Hematopoietic multipotent progenitor cell treated with erythropoietin and hydrocortisone succinate and interleukin-3 and kit ligand, for 17 days (in vitro differentiated cells): ENCODE data around the gene REM1.

ENCODE experiments used
- DNase-seq: peaks from one replicate; pipeline ENCODE4 v3.0.0-alpha.2; 2015; ENCODE audit warnings: low spot score

The REM1 gene

DNA sequence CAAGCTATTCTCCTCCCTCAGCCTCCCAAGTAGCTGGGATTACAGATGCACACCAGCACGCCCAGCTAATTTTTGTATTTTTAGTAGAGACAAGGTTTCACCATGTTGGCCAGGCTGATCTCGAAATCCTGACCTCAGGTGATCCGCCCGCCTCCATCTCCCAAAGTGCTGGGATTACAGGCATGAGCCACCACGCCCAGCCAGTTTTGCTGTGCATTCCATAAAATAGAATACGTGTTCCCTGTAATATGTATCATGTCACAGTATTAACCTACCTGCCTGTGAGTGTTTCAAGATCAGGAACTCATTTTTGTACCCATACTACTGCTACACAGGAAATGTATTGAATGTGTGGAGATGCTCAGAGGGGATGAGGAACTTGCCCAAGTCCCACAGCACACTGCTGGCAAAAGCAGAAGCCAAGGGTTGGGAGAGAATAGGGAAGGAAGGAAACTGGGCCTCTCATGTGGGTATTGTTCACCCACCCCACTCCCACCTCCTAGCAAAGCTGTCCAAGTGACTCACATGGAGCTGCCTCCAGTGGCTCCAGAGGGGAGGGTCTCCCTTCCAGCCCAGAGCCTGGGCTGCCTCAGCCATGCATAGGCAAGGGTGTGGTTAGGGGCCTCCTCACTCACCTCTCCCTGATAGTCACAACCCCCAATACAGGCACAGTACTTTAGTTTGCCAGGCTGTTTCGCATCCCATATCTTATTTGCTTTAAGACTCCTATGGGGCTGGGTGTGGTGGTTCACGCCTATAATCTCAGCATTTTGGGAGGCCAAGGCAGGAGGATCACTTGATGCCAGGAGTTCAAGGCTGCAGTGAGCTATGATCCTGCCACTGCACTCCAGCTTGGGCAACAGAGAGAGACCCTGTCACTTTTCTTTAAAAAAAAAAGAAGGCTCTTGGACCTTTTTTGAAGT, 48.5 kb downstream of the REM1 start:
- DNase-seq = no peak

- no peak for DNase-seq
Observed at GRCh38 chr20:31527266-31527665, 52.2 kb downstream of the REM1 start.
